Measurements from ENCODE around the gene SPATA21. TPM values are rescaled to one million over a fixed set of nuclear protein-coding genes. Genes with fewer than 3 reads are reported as not detected.
"Not testable (repeated sequence)": the region's sequence is repeated elsewhere in the genome, so short reads cannot be mapped to it uniquely, and the experiment has no call there.

The SPATA21 gene
- total RNA-seq, 3 donors from 2014 or later, result not detected

- DNase-seq (no peak), ATAC-seq (no peak)
- Mint-ChIP-seq H3K9me3 (no peaks in the 10 kb centered on the region), H3K36me3 (ENCODE audit: insufficient read depth) (peaks cover 31% of the 10 kb centered on the region), H3K4me1 (ENCODE audit: low read depth) (no peaks in the 10 kb centered on the region), H3K4me3 (no peak overlapping the region), H3K27me3 (ENCODE audit: low read depth) (no peaks in the 10 kb centered on the region)
Measured at GRCh38 chr1:16462773-16463330, 25.6 kb upstream of the SPATA21 start.

- DNase-seq, result no peak
- no peaks in the 10 kb centered on the region for H3K4me1 Mint-ChIP-seq (ENCODE audit: low read depth)
- H3K36me3 Mint-ChIP-seq (ENCODE audit: insufficient read depth), result peaks cover 28% of the 10 kb centered on the region
- H3K9me3 Mint-ChIP-seq, result no peaks in the 10 kb centered on the region
- no peaks in the 10 kb centered on the region for H3K27me3 Mint-ChIP-seq (ENCODE audit: low read depth)
- no peak for ATAC-seq
- no peak overlapping the region for H3K4me3 Mint-ChIP-seq
Measured at GRCh38 chr1:16461681-16462080, 24.5 kb upstream of the SPATA21 start.

- DNase-seq (no peak), ATAC-seq (no peak)
- Mint-ChIP-seq H3K36me3 (ENCODE audit: insufficient read depth) (peaks cover 38% of the 10 kb centered on the region), H3K27me3 (ENCODE audit: low read depth) (no peaks in the 10 kb centered on the region), H3K9me3 (no peaks in the 10 kb centered on the region), H3K4me1 (ENCODE audit: low read depth) (no peaks in the 10 kb centered on the region), H3K4me3 (no peak overlapping the region)
Measured at GRCh38 chr1:16459352-16459925, 22.2 kb upstream of the SPATA21 start.

- no peak overlapping the region for H3K4me3 Mint-ChIP-seq
- no peak for DNase-seq
- no peaks in the 10 kb centered on the region for H3K4me1 Mint-ChIP-seq (ENCODE audit: low read depth)
- no peaks in the 10 kb centered on the region for H3K9me3 Mint-ChIP-seq
- ATAC-seq, result no peak
- H3K27me3 Mint-ChIP-seq (ENCODE audit: low read depth), result no peaks in the 10 kb centered on the region
- peaks cover 38% of the 10 kb centered on the region for H3K36me3 Mint-ChIP-seq (ENCODE audit: insufficient read depth)
Measured at GRCh38 chr1:16458831-16459230, 21.6 kb upstream of the SPATA21 start.

GRCh38 chr1:16456151-16456550 is 18.9 kb upstream of the SPATA21 start:
- ATAC-seq, result not testable (repeated sequence)
- H3K36me3 Mint-ChIP-seq (ENCODE audit: insufficient read depth), result peaks cover 42% of the 10 kb centered on the region

GRCh38 chr1:16454909-16455308 is 17.7 kb upstream of the SPATA21 start:
- not testable (repeated sequence) for H3K27me3 Mint-ChIP-seq (ENCODE audit: low read depth); ATAC-seq; H3K4me3 Mint-ChIP-seq; H3K9me3 Mint-ChIP-seq; DNase-seq
- H3K36me3 Mint-ChIP-seq (ENCODE audit: insufficient read depth), result peaks cover 39% of the 10 kb centered on the region
- peaks cover 10% of the 10 kb centered on the region for H3K4me1 Mint-ChIP-seq (ENCODE audit: low read depth)

More at GRCh38 chr1:16456151-16456550, 18.9 kb upstream of the SPATA21 start:
- not testable (repeated sequence) for H3K27me3 Mint-ChIP-seq (ENCODE audit: low read depth); H3K4me3 Mint-ChIP-seq; H3K9me3 Mint-ChIP-seq; H3K4me1 Mint-ChIP-seq (ENCODE audit: low read depth); DNase-seq

- Mint-ChIP-seq H3K4me1 (ENCODE audit: low read depth) (peaks cover 31% of the 10 kb centered on the region), H3K36me3 (ENCODE audit: insufficient read depth) (peaks cover 51% of the 10 kb centered on the region), H3K9me3 (no peaks in the 10 kb centered on the region), H3K4me3 (no peak overlapping the region), H3K27me3 (ENCODE audit: low read depth) (no peaks in the 10 kb centered on the region)
- peak in 1 of 2 donors; percentile 25 for ATAC-seq
- DNase-seq, result no peak
Measured at GRCh38 chr1:16451841-16452528, 14.8 kb upstream of the SPATA21 start.

- no peak overlapping the region for H3K4me3 Mint-ChIP-seq
- DNase-seq, result no peak
- peaks cover 31% of the 10 kb centered on the region for H3K4me1 Mint-ChIP-seq (ENCODE audit: low read depth)
- H3K9me3 Mint-ChIP-seq, result no peaks in the 10 kb centered on the region
- H3K27me3 Mint-ChIP-seq (ENCODE audit: low read depth), result no peaks in the 10 kb centered on the region
- peaks cover 48% of the 10 kb centered on the region for H3K36me3 Mint-ChIP-seq (ENCODE audit: insufficient read depth)
- peak in 1 of 2 donors; percentile 18 for ATAC-seq
Measured at GRCh38 chr1:16450863-16451481, 13.7 kb upstream of the SPATA21 start.

GRCh38 chr1:16449666-16450065 is 12.4 kb upstream of the SPATA21 start:
- ATAC-seq (no peak), DNase-seq (no peak)
- Mint-ChIP-seq H3K4me1 (ENCODE audit: low read depth) (peaks cover 31% of the 10 kb centered on the region), H3K4me3 (no peak overlapping the region), H3K9me3 (no peaks in the 10 kb centered on the region), H3K36me3 (ENCODE audit: insufficient read depth) (peaks cover 38% of the 10 kb centered on the region), H3K27me3 (ENCODE audit: low read depth) (no peaks in the 10 kb centered on the region)

- no peak for ATAC-seq
- Mint-ChIP-seq H3K4me1 (ENCODE audit: low read depth) (peaks cover 35% of the 10 kb centered on the region), H3K4me3 (no peak overlapping the region), H3K27me3 (ENCODE audit: low read depth) (no peaks in the 10 kb centered on the region), H3K36me3 (ENCODE audit: insufficient read depth) (peaks cover 43% of the 10 kb centered on the region), H3K9me3 (no peaks in the 10 kb centered on the region)
- DNase-seq, result no peak
Measured at GRCh38 chr1:16449065-16449464, 11.8 kb upstream of the SPATA21 start.

GRCh38 chr1:16447641-16448040 is 10.4 kb upstream of the SPATA21 start:
- no peaks in the 10 kb centered on the region for H3K27me3 Mint-ChIP-seq (ENCODE audit: low read depth)
- H3K4me1 Mint-ChIP-seq (ENCODE audit: low read depth), result peaks cover 49% of the 10 kb centered on the region
- H3K4me3 Mint-ChIP-seq, result no peak overlapping the region
- ATAC-seq (no peak), DNase-seq (no peak)
- H3K9me3 Mint-ChIP-seq, result no peaks in the 10 kb centered on the region
- peaks cover 50% of the 10 kb centered on the region for H3K36me3 Mint-ChIP-seq (ENCODE audit: insufficient read depth)

- no peaks in the 10 kb centered on the region for H3K9me3 Mint-ChIP-seq
- no peaks in the 10 kb centered on the region for H3K27me3 Mint-ChIP-seq (ENCODE audit: low read depth)
- H3K4me3 Mint-ChIP-seq, result no peak overlapping the region
- H3K4me1 Mint-ChIP-seq (ENCODE audit: low read depth), result peaks cover 59% of the 10 kb centered on the region
- DNase-seq (no peak), ATAC-seq (no peak)
- H3K36me3 Mint-ChIP-seq (ENCODE audit: insufficient read depth), result peaks cover 42% of the 10 kb centered on the region
Measured at GRCh38 chr1:16446116-16446515, 8.9 kb upstream of the SPATA21 start.

GRCh38 chr1:16445052-16445451 is 7.8 kb upstream of the SPATA21 start:
- Mint-ChIP-seq H3K27me3 (ENCODE audit: low read depth) (no peaks in the 10 kb centered on the region), H3K4me1 (ENCODE audit: low read depth) (peaks cover 60% of the 10 kb centered on the region), H3K9me3 (no peaks in the 10 kb centered on the region), H3K4me3 (no peak overlapping the region), H3K36me3 (ENCODE audit: insufficient read depth) (peaks cover 37% of the 10 kb centered on the region)
- ATAC-seq (no peak), DNase-seq (no peak)

GRCh38 chr1:16443975-16444770 is 6.9 kb upstream of the SPATA21 start:
- Mint-ChIP-seq H3K36me3 (ENCODE audit: insufficient read depth) (peaks cover 29% of the 10 kb centered on the region), H3K4me3 (no peak overlapping the region), H3K9me3 (no peaks in the 10 kb centered on the region), H3K27me3 (ENCODE audit: low read depth) (no peaks in the 10 kb centered on the region), H3K4me1 (ENCODE audit: low read depth) (peaks cover 52% of the 10 kb centered on the region)
- no peak for ATAC-seq
- no peak for DNase-seq
